Hepatocyte (in vitro differentiated cells): ENCODE results near the gene BATF3. TPM values are rescaled to one million over a fixed set of nuclear protein-coding genes. Genes with fewer than 3 reads are reported as not detected.

ENCODE experiments used
- DNase-seq: peaks from one replicate; pipeline ENCODE4 v3.0.0-alpha.2; 2016; ENCODE audit warnings: low spot score
- H2AFZ ChIP-seq: fragments of 200-600 bp; sonication (generic); 2 replicates; pipeline ENCODE4 v1.6.0; 2016; ENCODE audit warnings: antibody characterized with exemption, mild to moderate bottlenecking
- H3K27ac ChIP-seq: fragments of 200-600 bp; sonication (generic); 2 replicates; pipeline ENCODE4 v1.5.1; 2016; ENCODE audit warnings: mild to moderate bottlenecking
- H3K27me3 ChIP-seq: fragments of 200-600 bp; sonication (generic); 2 replicates; pipeline ENCODE4 v1.6.1; 2016
- H3K36me3 ChIP-seq: fragments of 200-600 bp; sonication (generic); replicated peaks from 2 replicates; pipeline ENCODE4 v1.5.1; 2016; ENCODE audit warnings: low read depth; ENCODE audit not compliant: insufficient read depth
- H3K4me1 ChIP-seq: fragments of 200-600 bp; sonication (generic); 2 replicates; pipeline ENCODE4 v1.5.1; 2016; ENCODE audit warnings: mild to moderate bottlenecking, moderate library complexity; ENCODE audit not compliant: insufficient read depth
- H3K4me2 ChIP-seq: fragments of 200-600 bp; sonication (generic); 2 replicates; pipeline ENCODE4 v1.6.0; 2016
- H3K4me3 ChIP-seq: fragments of 200-600 bp; sonication (generic); 2 replicates; pipeline ENCODE4 v1.5.1; 2016; ENCODE audit warnings: mild to moderate bottlenecking
- H3K79me2 ChIP-seq: fragments of 200-600 bp; sonication (generic); 2 replicates; pipeline ENCODE4 v1.6.0; 2017; ENCODE audit warnings: mild to moderate bottlenecking
- H3K9me2 ChIP-seq: fragments of 200-600 bp; sonication (generic); replicated peaks from 2 replicates; pipeline ENCODE4 v1.6.0; 2017; ENCODE audit warnings: mild to moderate bottlenecking; ENCODE audit not compliant: insufficient read depth
- H3K9me3 ChIP-seq: fragments of 200-600 bp; sonication (generic); 2 replicates; pipeline ENCODE4 v1.5.1; 2016; ENCODE audit warnings: low read depth, mild to moderate bottlenecking
- H4K20me1 ChIP-seq: fragments of 200-600 bp; sonication (generic); 2 replicates; pipeline ENCODE4 v1.6.0; 2016; ENCODE audit warnings: mild to moderate bottlenecking; ENCODE audit not compliant: insufficient read depth, poor library complexity, severe bottlenecking
- EZH2 ChIP-seq: fragments of 200-600 bp; sonication (generic); IDR thresholded peaks from 2 replicates; pipeline ENCODE4 v1.6.1; 2016; ENCODE audit warnings: antibody characterized with exemption, mild to moderate bottlenecking, borderline replicate concordance
- EZH2phosphoT487 ChIP-seq: fragments of 200-600 bp; sonication (generic); IDR thresholded peaks from one replicate; pipeline ENCODE4 v1.6.1; 2018; ENCODE audit warnings: antibody characterized with exemption, mild to moderate bottlenecking, low read depth, moderate library complexity; ENCODE audit not compliant: unreplicated experiment, severe bottlenecking
- WGBS: methylation state at CpG from one replicate; pipeline ENCODE4 v1.1.6; 2016; ENCODE audit warnings: low lambda C conversion rate; ENCODE audit errors: missing lambda C conversion rate; 5-methylcytosine and 5-hydroxymethylcytosine counted together
- polyA plus RNA-seq: library from polyadenylated mRNA; unstranded; fragments of >200 nt; fragmentation: Nextera tagmentation; extraction: Ambion mirVana; gene quantifications from 2 replicates; pipeline ENCODE4 v1.2.1, GENCODE V29; 2016
- total RNA-seq: library from RNA; depleted of rRNA; stranded (reverse); fragments of >200 nt; gene quantifications from 2 replicates; pipeline ENCODE4 v1.2.3, GENCODE V29; 2014
- TF ChIP-seq, protein P1 (sequence below): fragments of 200-600 bp; sonication (generic); IDR thresholded peaks from 2 replicates; pipeline ENCODE4 v1.5.1; 2016; ENCODE audit warnings: antibody characterized with exemption, mild to moderate bottlenecking; ENCODE audit not compliant: poor library complexity

The BATF3 gene
- total and polyA plus RNA-seq, 2 experiments from 2014 or later, result 3.5 TPM; not detected in 1

DNA sequence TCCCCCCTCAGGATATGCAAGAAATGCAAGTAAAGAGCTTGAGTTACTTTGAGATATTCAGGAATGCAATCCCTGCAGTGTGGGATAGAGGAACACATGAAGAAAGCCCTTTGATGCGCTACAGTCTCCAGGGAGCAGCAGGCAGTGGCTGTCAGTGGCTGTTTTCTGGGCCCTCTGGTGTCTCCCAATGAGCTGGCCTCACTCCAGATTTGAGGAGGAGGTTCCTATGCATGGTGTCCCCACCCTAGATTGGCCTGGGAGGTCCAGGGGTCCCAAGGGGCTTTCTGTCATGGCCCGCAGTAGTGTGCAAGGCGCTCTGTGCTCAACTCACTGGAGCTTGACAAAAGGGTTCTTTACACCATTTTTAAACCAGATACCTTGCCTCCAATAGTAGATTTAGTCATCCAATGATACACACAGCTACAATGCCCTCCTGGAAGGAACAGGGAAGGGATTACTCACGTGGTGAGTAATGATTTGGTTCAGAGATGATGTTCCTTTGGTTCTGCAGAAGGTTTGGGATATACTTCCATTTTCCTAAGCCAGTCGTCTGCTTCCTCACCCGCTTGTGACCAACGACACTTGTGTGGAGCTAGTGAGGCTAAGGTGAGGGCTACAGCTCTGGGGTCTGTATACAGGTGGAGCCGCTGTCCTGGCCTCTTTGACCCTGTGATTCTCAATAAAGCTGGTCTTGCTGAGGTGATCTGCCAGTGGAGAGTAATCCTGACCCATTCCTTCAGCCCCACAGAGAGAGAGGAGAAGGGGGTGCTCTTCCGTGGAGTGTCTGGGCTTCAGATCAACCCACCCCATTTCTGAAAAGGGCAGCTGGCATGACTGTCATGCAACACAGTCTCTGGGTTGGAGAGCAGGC lies 6.6 kb downstream of the BATF3 start:
- 93% methylated on average over 9 of the region's 9 CpGs for WGBS
- peaks cover 7% of the 10 kb centered on the region for H3K4me1 ChIP-seq

DNA sequence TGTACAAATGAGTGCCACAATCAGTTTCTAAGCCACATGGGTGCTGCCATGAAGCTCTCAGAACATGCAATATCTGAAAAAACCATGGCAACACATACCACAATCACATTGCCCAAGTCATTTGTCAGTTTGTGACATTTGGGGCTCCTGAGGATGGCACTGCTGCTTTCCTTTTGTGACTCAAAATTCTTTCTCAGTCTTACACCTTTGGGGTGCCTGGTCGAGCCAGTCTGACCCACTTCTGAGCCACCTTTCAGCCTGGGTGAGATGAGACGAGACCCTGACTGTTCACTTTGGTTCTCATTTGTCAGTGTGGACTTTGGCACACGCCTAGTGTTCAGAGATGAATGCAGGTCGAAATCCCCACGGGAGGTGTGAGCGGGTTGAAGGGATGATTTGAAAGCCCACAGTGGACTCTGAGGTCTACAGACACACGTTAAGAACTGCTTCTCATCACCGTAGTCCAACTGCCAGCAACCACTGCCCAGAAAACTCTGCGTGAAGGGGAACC lies 8.0 kb downstream of the BATF3 start:
- Histone ChIP-seq H3K4me2 (no peak overlapping the region), H2AFZ (no peak overlapping the region), H3K9me3 (no peaks in the 10 kb centered on the region), H3K4me3 (no peak overlapping the region), H3K9me2 (no peaks in the 10 kb centered on the region), H3K79me2 (no peaks in the 10 kb centered on the region), H3K4me1 (peaks cover 7% of the 10 kb centered on the region), H4K20me1 (no peaks in the 10 kb centered on the region), H3K36me3 (no peaks in the 10 kb centered on the region), H3K27ac (no peak overlapping the region), H3K27me3 (peaks cover 12% of the 10 kb centered on the region)
- no peak for DNase-seq
- TF ChIP-seq EZH2 (no peak), EZH2phosphoT487 (no peak)
- TF ChIP-seq, protein P1, sequence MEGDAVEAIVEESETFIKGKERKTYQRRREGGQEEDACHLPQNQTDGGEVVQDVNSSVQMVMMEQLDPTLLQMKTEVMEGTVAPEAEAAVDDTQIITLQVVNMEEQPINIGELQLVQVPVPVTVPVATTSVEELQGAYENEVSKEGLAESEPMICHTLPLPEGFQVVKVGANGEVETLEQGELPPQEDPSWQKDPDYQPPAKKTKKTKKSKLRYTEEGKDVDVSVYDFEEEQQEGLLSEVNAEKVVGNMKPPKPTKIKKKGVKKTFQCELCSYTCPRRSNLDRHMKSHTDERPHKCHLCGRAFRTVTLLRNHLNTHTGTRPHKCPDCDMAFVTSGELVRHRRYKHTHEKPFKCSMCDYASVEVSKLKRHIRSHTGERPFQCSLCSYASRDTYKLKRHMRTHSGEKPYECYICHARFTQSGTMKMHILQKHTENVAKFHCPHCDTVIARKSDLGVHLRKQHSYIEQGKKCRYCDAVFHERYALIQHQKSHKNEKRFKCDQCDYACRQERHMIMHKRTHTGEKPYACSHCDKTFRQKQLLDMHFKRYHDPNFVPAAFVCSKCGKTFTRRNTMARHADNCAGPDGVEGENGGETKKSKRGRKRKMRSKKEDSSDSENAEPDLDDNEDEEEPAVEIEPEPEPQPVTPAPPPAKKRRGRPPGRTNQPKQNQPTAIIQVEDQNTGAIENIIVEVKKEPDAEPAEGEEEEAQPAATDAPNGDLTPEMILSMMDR, result no peak
- WGBS, result 83% methylated on average over 9 of the region's 9 CpGs

More for the DNA sequence above, 6.6 kb downstream of the BATF3 start:
- Histone ChIP-seq H3K27ac (no peak overlapping the region), H3K79me2 (no peaks in the 10 kb centered on the region), H3K36me3 (no peaks in the 10 kb centered on the region), H3K27me3 (peaks cover 26% of the 10 kb centered on the region), H3K9me3 (no peaks in the 10 kb centered on the region), H3K4me2 (no peak overlapping the region), H3K9me2 (no peaks in the 10 kb centered on the region), H3K4me3 (no peak overlapping the region), H4K20me1 (no peaks in the 10 kb centered on the region), H2AFZ (no peak overlapping the region)
- TF ChIP-seq, protein P1, result no peak
- TF ChIP-seq EZH2 (no peak), EZH2phosphoT487 (no peak)
- no peak for DNase-seq

DNA sequence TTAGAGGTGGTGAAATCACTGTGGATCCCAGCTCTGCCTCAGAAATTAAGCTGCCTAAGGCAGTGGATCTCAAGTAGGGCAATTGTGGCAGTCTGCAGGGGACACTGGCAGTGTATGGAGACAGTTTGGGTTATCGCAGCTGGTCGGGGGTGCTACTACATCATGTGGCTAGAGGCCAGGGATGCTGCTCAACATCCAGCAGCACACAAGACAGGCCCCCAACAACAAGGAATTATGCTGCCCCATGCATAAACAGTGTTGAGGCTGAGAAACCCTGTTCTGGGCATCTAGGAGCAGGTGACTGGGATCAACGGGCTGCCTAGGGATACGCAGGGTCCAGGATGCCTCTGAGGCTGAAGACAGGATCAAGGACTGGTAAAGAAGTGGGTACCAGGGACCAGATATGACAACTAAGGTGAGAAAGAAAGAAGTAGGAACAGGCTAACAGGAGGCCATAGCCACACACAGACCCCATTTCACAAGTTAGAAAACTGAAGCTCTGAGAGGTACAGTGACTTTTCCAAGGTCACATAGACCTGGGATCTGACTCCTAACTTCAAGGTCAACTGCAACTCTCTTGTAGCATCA lies 8.7 kb downstream of the BATF3 start:
- WGBS, result 91% methylated on average over 4 of the region's 4 CpGs
- Histone ChIP-seq H3K4me2 (no peak overlapping the region), H3K4me1 (peaks cover 7% of the 10 kb centered on the region), H3K27ac (no peak overlapping the region), H4K20me1 (no peaks in the 10 kb centered on the region), H3K27me3 (peaks cover 5% of the 10 kb centered on the region), H3K9me2 (no peaks in the 10 kb centered on the region), H3K4me3 (no peak overlapping the region), H3K9me3 (no peaks in the 10 kb centered on the region), H3K79me2 (no peaks in the 10 kb centered on the region), H2AFZ (no peak overlapping the region), H3K36me3 (no peaks in the 10 kb centered on the region)
- no peak for DNase-seq
- TF ChIP-seq, protein P1, result no peak
- TF ChIP-seq EZH2 (no peak), EZH2phosphoT487 (no peak)
